Smooth muscle cell (in vitro differentiated cells): ENCODE measurements around the gene CPPED1. TPM values are rescaled to one million over a fixed set of nuclear protein-coding genes. Genes with fewer than 3 reads are reported as not detected.

Experiments used
- DNase-seq: peaks from one replicate; lab custom pipeline; 2025; ENCODE audit not compliant: unreplicated experiment; lab: John Stamatoyannopoulos, UW
- H2AFZ ChIP-seq: fragments of 200-600 bp; sonication (generic); 2 replicates; pipeline ENCODE4 v1.6.0; 2016; ENCODE audit warnings: antibody characterized with exemption, low read depth, mild to moderate bottlenecking
- H3F3A ChIP-seq: fragments of 200-600 bp; sonication (generic); 2 replicates; pipeline ENCODE4 v1.6.0; 2017; ENCODE audit warnings: antibody characterized with exemption, low read depth
- H3K27ac ChIP-seq: fragments of 200-600 bp; sonication (generic); 2 replicates; pipeline ENCODE4 v1.5.1; 2016; ENCODE audit warnings: low read depth, mild to moderate bottlenecking
- H3K27me3 ChIP-seq: fragments of 200-600 bp; sonication (generic); 2 replicates; pipeline ENCODE4 v1.6.1; 2016; ENCODE audit warnings: low read depth, mild to moderate bottlenecking
- H3K36me3 ChIP-seq: fragments of 200-600 bp; sonication (generic); 2 replicates; pipeline ENCODE4 v1.5.1; 2016; ENCODE audit warnings: low read depth
- H3K4me1 ChIP-seq: fragments of 200-600 bp; sonication (generic); 2 replicates; pipeline ENCODE4 v1.5.1; 2016; ENCODE audit warnings: low read depth
- H3K4me2 ChIP-seq: fragments of 200-600 bp; sonication (generic); 2 replicates; pipeline ENCODE4 v1.6.0; 2016; ENCODE audit warnings: mild to moderate bottlenecking
- H3K4me3 ChIP-seq: fragments of 200-600 bp; sonication (generic); 2 replicates; pipeline ENCODE4 v1.5.1; 2016; ENCODE audit warnings: mild to moderate bottlenecking
- H3K79me2 ChIP-seq: fragments of 200-600 bp; sonication (generic); 2 replicates; pipeline ENCODE4 v1.6.0; 2016; ENCODE audit warnings: low read depth, mild to moderate bottlenecking
- H3K9ac ChIP-seq: fragments of 200-600 bp; sonication (generic); 2 replicates; pipeline ENCODE4 v1.6.0; 2016; ENCODE audit warnings: low read depth
- H3K9me3 ChIP-seq: fragments of 200-600 bp; sonication (generic); replicated peaks from 2 replicates; pipeline ENCODE4 v1.5.1; 2016; ENCODE audit warnings: low read depth
- H4K20me1 ChIP-seq: fragments of 200-600 bp; sonication (generic); 2 replicates; pipeline ENCODE4 v1.6.0; 2016; ENCODE audit warnings: low read depth
- CTCF ChIP-seq: fragments of 200-600 bp; sonication (generic); IDR thresholded peaks from 2 replicates; pipeline ENCODE4 v1.5.1; 2017; ENCODE audit warnings: borderline replicate concordance, mild to moderate bottlenecking, antibody characterized with exemption; ENCODE audit not compliant: insufficient read depth, poor library complexity, severe bottlenecking
- WGBS: methylation state at CpG from one replicate; pipeline ENCODE4 v1.1.7; 2016; ENCODE audit warnings: low lambda C conversion rate; 5-methylcytosine and 5-hydroxymethylcytosine counted together
- polyA plus RNA-seq: library from polyadenylated mRNA; unstranded; fragments of >200 nt; fragmentation: Nextera tagmentation; extraction: Ambion mirVana; gene quantifications from 2 replicates; pipeline ENCODE4 v1.2.1, GENCODE V29; 2016
- total RNA-seq: library from RNA; depleted of rRNA; stranded (reverse); fragments of >200 nt; gene quantifications from 2 replicates; pipeline ENCODE4 v1.2.3, GENCODE V29; 2014

CPPED1 gene
- total and polyA plus RNA-seq, 2 experiments from 2014 or later = 17.2 to 20.9 TPM

GRCh38 chr16:12764813-12765488, 38.7 kb downstream of the CPPED1 start:
- no peak for DNase-seq
- Histone ChIP-seq H2AFZ (no peak overlapping the region), H3K36me3 (no peaks in the 10 kb centered on the region), H3K9ac (no peak overlapping the region), H3K27ac (no peak overlapping the region), H3K4me2 (no peak overlapping the region), H3K4me1 (no peaks in the 10 kb centered on the region), H4K20me1 (no peaks in the 10 kb centered on the region), H3K27me3 (no peaks in the 10 kb centered on the region), H3K4me3 (no peak overlapping the region), H3K9me3 (no peaks in the 10 kb centered on the region), H3F3A (no peaks in the 10 kb centered on the region), H3K79me2 (no peaks in the 10 kb centered on the region)
- TF ChIP-seq CTCF = no peak
- 92% methylated on average over 6 of the region's 6 CpGs for WGBS

- Histone ChIP-seq H3K36me3 (no peaks in the 10 kb centered on the region), H3F3A (no peaks in the 10 kb centered on the region), H3K79me2 (no peaks in the 10 kb centered on the region), H3K4me3 (no peak overlapping the region), H2AFZ (no peak overlapping the region), H3K9ac (no peak overlapping the region), H3K9me3 (no peaks in the 10 kb centered on the region), H3K4me1 (no peaks in the 10 kb centered on the region), H4K20me1 (no peaks in the 10 kb centered on the region), H3K27me3 (no peaks in the 10 kb centered on the region), H3K27ac (no peak overlapping the region), H3K4me2 (peak overlapping the region; percentile 1)
- TF ChIP-seq CTCF = no peak
- WGBS = 33% methylated on average over 3 of the region's 3 CpGs
- no peak for DNase-seq
These were observed 40.2 kb downstream of the CPPED1 start for GRCh38 chr16:12763517-12763916.

GRCh38 chr16:12760819-12761611, 42.7 kb downstream of the CPPED1 start:
- WGBS = 93% methylated on average over 10 of the region's 12 CpGs

More at GRCh38 chr16:12760819-12761611, 42.7 kb downstream of the CPPED1 start:
- Histone ChIP-seq H3K9me3 (no peaks in the 10 kb centered on the region), H2AFZ (no peak overlapping the region), H3F3A (no peaks in the 10 kb centered on the region), H3K4me2 (no peak overlapping the region), H3K27ac (no peak overlapping the region), H3K79me2 (no peaks in the 10 kb centered on the region), H3K4me1 (peaks cover 5% of the 10 kb centered on the region), H4K20me1 (peaks cover 2% of the 10 kb centered on the region), H3K4me3 (no peak overlapping the region), H3K27me3 (no peaks in the 10 kb centered on the region), H3K9ac (no peak overlapping the region), H3K36me3 (no peaks in the 10 kb centered on the region)
- TF ChIP-seq CTCF = no peak
- DNase-seq = no peak
